GM10266 (cell line): Measurements from ENCODE around the gene ABCA1.
"Not testable (repeated sequence)": the region's sequence is repeated elsewhere in the genome, so short reads cannot be mapped to it uniquely, and the experiment has no call there.

Experiments used
- DNase-seq: peaks from one replicate; pipeline ENCODE4 v3.0.0; 2012; ENCODE audit errors: extremely low spot score
- TF ChIP-seq, protein P1 (sequence below): IDR thresholded peaks from 2 replicates; pipeline ENCODE4 v1.5.1; 2012; ENCODE audit warnings: mild to moderate bottlenecking, low read depth; ENCODE audit not compliant: control insufficient read depth, insufficient read depth; ENCODE audit errors: missing control alignments

The ABCA1 gene

DNA sequence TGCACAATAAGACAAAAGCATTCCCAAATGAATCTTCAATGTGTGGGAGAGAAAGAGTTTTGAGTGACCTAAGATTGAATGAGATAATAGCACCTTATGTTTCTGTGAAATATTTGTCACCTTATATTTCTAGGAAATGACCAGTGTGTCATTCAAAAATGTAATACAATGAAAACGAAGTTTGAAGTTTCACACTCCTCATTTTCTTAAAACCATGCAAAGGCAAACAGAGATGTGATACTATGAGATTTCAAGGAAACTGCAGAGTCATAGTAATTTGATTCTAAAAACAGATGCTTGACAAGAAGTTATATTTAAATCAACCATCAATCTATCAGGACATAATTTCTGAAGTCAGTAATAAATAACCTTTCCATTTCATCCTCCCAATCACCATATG, 13.6 kb upstream of the ABCA1 start:
- no peak for DNase-seq
- TF ChIP-seq, protein P1, sequence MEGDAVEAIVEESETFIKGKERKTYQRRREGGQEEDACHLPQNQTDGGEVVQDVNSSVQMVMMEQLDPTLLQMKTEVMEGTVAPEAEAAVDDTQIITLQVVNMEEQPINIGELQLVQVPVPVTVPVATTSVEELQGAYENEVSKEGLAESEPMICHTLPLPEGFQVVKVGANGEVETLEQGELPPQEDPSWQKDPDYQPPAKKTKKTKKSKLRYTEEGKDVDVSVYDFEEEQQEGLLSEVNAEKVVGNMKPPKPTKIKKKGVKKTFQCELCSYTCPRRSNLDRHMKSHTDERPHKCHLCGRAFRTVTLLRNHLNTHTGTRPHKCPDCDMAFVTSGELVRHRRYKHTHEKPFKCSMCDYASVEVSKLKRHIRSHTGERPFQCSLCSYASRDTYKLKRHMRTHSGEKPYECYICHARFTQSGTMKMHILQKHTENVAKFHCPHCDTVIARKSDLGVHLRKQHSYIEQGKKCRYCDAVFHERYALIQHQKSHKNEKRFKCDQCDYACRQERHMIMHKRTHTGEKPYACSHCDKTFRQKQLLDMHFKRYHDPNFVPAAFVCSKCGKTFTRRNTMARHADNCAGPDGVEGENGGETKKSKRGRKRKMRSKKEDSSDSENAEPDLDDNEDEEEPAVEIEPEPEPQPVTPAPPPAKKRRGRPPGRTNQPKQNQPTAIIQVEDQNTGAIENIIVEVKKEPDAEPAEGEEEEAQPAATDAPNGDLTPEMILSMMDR, result no peak

DNA sequence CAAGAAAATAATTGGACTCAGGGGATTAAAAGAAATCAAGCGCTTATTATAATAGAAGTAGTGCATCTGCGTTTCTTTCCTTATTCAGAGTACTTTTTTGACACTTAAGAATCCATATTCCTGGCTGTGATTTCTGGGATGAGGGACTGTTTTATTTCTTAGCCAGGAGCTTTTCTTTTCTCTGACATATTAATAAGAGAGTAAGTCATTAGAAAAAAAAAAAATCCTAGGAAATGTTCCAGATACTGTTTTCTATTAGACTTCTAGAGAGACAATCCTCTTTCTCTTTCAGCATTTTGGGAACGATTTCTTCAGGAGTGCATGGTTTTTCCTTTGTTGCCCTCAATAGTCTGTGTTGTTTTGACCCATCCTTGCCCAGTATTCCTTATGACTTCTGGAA, 8.3 kb upstream of the ABCA1 start:
- DNase-seq, result no peak
- TF ChIP-seq, protein P1, result no peak

DNA sequence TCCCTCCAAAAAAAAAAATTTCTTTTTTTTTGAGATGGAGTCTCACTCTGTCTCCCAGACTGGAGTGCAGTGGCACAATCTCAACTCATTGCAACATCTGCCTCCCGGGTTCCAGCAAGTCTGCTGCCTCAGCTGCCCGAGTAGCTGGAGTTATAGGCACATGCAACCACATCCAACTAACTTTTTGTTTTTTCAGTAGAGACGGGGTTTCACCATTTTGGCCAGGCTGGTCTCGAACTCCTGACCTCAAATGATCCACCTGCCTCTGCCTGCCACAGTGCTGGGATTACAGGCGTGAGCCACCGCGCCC, 7.5 kb upstream of the ABCA1 start:
- DNase-seq, result not testable (repeated sequence)

DNA sequence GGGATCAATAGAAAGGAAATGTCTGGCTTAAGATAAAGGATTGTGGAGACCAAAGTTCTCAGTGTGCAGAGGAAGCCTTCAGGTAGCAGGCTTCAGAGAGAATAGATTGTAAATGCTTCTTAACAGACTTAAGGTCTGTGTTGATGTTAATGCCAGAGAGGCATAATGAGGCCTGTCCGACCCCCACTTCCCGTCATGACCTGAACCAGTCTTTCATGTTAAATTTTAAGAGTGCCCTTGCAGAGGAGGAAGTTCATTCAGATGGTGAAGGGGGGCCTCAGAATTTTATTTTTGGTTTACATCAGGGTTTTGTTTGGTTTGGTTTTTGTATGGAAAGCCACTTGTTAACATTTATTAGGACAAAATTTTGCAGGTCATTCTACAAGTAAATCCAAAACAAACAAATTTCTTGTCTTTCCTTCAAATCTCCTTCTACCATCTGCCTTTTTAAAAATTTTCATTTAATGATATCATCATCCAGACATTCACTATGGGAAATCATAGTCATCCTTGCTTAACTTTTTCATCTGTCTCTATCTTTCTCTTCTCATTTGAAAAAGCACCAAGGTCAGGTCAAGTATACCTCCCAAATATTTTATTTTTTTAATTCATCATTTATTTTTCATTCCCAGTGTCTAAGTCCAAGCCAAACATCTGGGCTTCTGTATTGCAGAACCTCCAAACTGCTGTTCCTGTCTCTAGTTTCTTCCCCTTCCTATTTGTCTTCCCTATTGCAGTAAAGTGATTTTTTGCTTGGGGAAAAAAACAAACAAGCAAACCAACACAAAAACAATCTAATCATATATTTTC, 6.9 kb upstream of the ABCA1 start:
- TF ChIP-seq, protein P1, result no peak

DNA sequence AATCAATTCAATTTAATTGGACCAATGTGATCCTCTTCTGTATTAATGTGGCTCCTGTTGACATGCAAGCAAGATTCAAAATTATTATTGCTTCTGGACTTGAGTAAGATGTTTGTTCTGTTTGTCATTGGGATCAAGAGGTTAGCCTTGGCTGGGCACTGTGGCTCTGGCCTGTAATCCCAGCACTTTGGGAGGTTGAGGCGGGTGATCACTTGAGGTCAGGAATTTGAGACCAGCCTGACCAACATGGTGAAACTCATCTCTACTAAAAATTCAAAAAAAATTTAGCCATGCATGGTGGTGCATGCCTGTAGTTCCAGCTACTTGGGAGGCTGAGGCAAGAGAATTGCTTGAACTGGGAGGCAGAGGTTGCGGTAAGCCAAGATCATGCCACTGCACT, 5.1 kb upstream of the ABCA1 start:
- not testable (repeated sequence) for DNase-seq

More for the DNA sequence above, 6.9 kb upstream of the ABCA1 start:
- no peak for DNase-seq

DNA sequence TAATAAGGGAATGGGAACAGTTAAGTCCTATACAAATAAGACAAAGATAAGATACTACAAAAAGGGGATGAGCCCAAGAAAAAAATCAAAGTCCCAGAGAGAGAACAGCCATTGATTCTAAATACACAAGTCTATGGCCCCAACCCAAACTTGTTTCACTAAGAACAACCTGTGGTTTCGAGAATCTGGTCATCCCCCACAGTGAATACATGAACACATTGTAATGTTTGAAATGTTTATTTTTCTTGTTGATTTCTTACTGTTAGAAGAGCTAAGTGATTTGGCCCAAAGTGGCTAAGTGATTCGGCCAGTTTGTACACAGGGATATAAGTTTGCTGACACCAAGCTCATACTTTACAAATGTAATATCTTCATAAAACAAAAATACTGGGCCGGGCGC, 3.3 kb upstream of the ABCA1 start:
- DNase-seq, result no peak

DNA sequence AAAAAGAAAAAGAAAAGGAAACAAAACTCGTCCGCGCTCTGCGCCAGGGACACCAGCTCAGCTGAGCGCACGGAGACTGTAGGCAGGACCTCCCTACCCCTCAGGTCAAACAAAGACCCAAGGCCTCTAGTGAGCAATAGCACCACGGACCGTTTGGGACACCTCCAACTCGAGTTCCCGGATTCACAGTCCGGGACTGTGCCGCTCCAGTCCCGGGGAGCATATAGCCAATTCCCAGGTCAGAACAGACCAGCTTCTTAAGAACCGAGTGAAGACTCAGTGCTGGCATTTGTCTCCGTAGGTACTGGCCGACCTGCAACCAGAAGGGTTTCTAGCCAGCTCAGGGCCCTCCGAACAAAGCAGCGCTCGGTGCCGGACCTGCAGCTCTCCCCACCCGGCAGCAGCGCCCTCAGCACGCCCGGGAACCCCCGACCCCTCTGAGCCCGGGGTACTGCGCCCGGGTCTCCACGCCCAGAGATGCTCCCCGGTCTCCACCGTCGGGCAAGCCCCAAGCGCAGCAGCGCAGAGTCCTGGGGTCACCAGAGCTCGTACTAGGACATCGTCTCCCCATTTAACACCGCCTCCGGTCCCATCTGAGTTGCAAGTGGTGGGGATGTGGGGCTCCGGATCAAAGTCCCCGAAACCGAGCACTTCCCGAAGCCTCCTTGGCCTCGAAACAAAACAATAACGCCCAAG, 591 bp downstream of the ABCA1 start:
- TF ChIP-seq, protein P1, result no peak
- DNase-seq, result peak; percentile 59

More for the DNA sequence above, 3.3 kb upstream of the ABCA1 start:
- TF ChIP-seq, protein P1, result no peak

DNA sequence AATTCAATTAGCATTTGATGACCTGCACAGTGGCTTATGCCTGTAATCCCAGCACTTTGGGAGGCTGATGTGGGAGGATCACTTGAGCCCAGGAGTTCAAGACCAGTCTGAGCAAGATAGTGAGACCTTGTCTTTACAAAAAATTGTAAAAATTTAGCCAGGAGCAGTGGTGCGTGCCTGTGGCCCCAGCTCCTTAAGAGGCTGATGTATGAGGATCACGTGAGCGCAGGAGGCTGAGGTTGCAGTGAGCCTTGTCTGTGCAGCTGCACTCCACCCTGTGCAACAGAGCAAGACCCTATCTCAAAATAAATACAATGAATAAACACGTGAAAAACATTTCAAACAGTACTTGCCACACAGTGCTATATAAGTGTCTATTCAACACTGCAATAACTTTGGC, 4.2 kb downstream of the ABCA1 start:
- no peak for DNase-seq
- TF ChIP-seq, protein P1, result no peak
